ENCODE results near the gene EIF2S3.
"Not testable (repeated sequence)": the region's sequence is repeated elsewhere in the genome, so short reads cannot be mapped to it uniquely, and the experiment has no call there.

EIF2S3 gene

GRCh38 chrX:24050522-24051318, 4.0 kb upstream of the EIF2S3 start:
- not testable (repeated sequence) for DNase-seq (ENCODE audit: low read depth)

DNA sequence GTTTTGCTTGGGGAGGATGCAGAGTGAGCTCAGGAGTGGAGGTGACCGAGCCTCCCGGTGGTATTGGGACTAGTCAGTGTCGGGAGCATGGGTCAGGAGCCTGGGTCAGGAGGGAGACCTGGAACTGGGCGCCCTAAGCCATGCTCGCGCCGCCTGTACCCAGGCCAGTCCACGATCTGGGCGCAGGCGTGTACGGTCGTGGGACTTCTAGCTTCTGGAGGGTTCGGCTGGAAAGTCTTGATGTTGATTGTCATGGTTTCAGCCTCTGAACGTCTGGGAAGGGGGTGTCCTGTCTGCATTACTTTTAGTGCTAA, 244 bp downstream of the EIF2S3 start:
- DNase-seq (ENCODE audit: low read depth), result no peak

DNA sequence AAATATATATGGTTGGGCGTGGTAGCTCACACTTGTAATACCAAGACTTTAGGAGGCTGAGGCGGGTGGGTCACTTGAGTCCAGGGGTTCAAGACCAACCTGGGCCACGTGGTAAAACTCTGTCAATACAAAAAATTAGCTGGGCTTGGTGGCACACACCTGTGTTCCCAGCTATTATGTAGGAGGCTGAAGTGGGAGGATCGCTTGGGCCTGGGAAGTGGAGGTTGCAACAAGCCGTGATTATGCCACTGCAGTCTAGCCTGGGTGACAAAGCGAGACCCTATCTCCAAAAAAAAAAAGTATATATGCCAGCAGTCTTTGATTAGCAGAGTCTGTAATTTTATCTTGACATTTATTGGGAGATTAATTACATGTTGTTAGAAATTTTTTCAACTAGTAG, 8.7 kb downstream of the EIF2S3 start:
- DNase-seq (ENCODE audit: low read depth), result no peak

GRCh38 chrX:24069877-24070276, 15.1 kb downstream of the EIF2S3 start:
- DNase-seq (ENCODE audit: low read depth), result no peak

GRCh38 chrX:24079411-24079810, 24.7 kb downstream of the EIF2S3 start:
- no peak for DNase-seq (ENCODE audit: low read depth)

DNA sequence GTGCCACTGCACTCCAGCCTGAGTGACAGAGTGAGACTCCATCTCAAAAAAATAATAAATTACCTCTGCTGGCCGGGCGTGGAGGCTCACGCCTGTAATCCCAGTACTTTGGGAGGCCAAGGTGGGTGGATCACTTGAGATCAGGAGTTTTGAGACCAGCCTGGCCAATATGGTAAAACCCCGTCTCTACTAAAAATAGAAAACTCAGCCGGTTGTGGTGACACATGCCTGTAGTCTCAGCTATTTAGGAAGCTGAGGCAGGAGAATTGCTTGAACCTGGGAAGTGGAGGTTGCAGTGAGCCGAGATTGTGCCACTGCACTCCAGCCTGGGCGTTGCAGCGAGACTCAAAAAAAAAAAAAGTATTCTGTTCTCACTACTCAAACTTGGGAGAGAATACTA, 25.5 kb downstream of the EIF2S3 start:
- DNase-seq (ENCODE audit: low read depth), result not testable (repeated sequence)

DNA sequence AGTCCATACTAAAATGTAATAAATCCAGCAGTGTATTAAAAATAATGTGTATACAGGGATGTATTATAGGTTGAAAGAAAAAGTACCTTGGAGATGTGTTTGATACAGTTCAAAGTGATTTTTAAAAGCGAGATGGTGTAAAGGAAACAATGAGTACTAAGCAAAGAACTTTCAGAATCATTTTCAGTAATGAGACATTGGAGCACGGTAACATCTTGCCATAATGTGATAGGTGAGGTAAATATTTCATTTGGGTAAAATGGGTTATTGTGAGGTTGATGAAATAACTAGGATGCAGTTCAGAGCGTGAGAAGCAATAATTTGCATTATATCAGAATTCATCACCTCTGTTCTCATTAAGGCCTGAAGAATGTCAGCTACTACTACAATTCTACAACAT, 25.9 kb downstream of the EIF2S3 start:
- no peak for DNase-seq (ENCODE audit: low read depth)

DNA sequence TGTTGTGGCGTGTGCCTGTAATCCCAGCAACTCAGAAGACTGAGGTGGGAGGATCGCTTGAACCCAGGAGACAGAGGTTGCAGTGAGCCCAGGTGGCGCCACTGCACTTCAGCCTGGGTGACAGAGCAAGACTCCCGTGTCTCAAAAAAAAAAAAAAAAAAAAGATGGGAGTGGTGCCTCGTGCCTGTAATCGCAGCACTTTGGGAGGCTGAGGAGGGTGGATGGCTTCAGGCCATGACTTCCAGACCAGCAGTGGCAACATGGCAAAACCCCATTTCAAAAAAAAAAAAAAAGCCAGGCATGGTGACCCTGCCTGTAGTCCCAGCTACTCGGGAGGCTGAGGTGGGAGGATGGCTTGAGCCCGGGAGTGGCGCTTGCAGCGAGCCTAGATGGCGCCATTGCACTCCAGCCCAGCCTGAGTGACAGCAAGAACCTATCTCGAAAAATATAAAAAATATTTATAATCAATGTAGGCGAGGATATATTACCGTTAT, 27.0 kb downstream of the EIF2S3 start:
- DNase-seq (ENCODE audit: low read depth), result no peak

GRCh38 chrX:24082447-24082846, 27.7 kb downstream of the EIF2S3 start:
- no peak for DNase-seq (ENCODE audit: low read depth)

DNA sequence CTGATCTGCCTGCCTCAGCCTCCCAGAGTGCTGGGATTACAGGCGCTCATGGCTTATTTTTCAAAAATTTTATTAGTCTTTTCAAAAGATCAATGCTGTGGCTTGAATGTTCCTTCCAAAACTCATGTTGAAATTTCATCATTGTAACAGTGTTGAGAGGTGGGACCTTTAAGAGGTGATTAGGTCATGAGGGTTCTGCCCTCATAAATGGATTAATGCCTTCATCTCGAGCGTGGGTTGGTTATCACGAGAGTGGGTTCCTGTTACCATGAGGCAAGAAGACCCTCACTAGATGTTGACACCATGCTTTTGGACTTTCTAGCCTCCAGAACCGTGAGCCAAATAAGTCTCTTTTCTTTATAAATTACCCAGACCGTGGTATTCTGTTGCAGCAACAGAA, 30.3 kb downstream of the EIF2S3 start:
- DNase-seq (ENCODE audit: low read depth), result no peak

DNA sequence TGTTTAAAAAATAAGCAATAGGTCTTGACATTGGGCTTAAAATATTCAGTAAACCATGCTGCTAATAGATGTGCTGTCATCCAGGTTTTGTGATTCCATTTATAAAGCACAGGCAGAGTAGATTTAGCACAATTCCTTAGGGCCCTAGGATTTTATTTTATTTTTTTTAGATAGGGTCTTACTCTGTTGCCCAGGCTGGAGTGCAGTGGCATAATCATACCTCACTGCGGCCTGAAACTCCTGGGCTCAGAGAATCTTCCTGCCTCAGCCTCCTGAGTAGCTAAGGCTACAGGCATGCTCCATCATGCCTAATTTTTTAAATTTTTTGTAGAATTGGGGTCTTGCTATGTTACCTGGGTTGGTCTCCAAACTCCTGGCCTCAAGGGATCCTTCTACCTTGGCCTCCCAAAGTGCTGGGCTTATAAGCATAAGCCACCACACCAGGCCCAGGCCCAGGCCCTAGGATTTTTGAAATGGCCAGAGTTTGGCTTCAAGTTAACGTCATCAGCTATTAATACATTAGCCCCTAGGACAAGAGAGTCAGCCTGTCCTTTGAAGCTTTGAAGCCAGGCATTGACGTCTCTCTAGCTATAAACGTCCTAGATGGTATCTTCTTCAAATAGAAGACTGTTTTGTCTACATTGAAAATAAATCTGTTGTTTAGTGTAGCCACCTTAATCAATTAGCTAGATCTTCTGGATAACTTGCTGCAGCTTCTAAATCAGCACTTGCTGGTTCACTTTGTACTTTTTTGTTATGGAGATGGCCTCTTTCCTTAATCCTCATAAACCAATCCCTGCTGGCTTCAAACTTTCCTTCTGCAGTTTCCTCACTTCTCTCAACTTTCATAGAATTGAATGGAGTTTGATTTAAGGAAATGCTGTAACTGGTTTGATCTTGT, 35.8 kb downstream of the EIF2S3 start:
- no peak for DNase-seq (ENCODE audit: low read depth)

DNA sequence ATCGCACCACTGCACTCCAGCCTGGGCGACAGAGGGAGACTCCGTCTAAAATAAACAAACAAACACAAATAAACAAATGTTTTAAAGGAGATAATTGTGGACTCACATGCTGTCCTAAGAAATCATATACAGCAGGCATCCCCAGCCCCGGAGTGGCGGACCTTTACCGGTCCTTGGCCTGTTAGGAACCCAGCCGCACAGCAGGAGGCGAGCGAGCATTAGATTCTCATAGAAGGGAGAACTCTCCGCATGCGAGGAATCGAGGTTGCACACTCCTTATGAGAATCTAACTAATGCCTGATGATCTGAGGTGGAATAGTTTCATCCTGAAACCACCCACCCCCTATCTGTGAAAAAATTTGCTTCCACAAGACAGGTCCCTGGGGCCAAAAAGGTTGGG, 39.0 kb downstream of the EIF2S3 start:
- DNase-seq (ENCODE audit: low read depth), result no peak

- DNase-seq (ENCODE audit: low read depth), result no peak
Measured at GRCh38 chrX:24097741-24098260, 43.0 kb downstream of the EIF2S3 start.

GRCh38 chrX:24098932-24099331, 44.2 kb downstream of the EIF2S3 start:
- DNase-seq (ENCODE audit: low read depth), result no peak

GRCh38 chrX:24099394-24099793, 44.6 kb downstream of the EIF2S3 start:
- no peak for DNase-seq (ENCODE audit: low read depth)

GRCh38 chrX:24100713-24101112, 46.0 kb downstream of the EIF2S3 start:
- DNase-seq (ENCODE audit: low read depth), result no peak

DNA sequence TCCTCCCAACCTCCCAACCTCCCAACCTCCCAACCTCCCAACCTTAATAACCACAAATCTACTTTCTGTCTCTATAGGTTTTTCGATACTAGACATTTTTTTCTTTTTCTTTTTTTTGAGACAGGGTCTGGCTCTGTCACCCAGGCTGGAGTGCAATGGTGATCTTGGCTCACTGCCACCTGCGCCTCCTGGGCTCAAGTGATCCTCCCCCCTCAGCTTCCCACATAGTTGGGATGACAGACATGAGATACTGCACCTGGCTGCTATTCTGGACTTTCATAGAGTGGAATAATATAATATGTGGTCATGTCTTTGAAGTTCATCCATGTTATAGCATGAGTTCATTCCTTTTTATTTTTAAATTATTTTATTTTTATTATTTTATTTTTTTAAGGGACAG, 55.3 kb downstream of the EIF2S3 start:
- no peak for DNase-seq (ENCODE audit: low read depth)

DNA sequence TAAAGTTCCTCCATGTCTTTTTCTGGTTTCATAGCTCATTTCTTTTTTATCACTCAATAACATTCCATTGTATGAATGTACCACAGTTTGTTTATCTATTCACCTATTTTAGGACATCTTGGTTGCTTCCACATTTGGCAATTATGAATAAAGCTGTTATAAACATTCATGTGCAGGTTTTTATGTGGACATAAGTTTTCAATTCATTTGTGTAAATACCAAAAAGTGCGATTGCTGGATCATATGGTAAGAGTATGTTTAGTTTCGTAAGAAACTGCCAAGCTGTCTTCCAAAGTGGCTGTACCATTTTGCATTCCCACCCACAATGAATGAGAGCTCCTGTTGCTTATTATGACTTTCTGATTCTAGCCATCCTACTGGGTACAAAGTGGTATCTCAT, 58.4 kb downstream of the EIF2S3 start:
- no peak for DNase-seq (ENCODE audit: low read depth)

DNA sequence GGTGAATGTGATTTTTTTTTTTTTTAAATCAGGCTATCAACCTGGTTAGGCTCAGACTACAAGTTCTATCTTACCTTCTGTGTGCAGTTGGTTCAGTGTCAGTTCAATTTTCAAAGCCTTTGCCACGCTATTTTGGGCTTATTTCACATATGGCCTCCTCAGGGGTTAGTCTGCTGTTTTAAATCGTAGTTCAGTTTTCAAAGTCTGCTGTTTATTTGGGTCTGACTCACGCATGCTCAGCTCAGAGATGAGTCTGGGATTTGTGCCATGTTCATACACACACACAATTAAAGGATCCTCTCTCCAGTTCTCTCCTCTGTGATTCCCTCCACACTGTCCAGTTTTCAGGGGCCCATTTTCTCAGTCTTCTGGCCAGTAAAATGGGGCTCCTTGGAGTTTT, 62.5 kb downstream of the EIF2S3 start:
- peak; percentile 23 for DNase-seq (ENCODE audit: low read depth)

DNA sequence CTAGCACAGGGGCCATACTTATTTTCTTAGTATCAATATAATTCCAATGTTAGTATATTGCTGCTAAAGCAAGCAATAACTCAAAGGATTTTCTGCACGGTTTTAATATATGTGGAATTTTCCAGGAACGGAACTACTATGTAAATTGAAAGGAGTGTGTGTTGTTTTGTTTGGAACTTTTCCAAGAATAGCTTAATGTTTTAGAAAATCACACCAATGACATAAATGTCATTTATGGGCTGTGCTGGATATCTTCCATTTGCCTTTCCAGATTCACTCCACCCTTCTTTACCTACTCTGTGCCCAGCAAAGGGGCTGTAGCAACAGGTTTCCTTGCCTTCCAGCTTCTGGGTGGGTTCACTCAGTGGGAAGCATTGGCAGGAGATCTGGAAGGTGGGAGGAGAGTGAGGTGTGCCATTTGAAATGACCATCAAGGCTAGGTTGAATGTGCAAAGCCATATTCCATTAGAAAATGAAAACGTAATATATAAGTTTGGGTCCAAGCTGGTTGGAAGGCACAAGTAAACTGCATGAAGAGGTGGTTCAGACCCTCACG, 69.6 kb downstream of the EIF2S3 start:
- DNase-seq (ENCODE audit: low read depth), result no peak

GRCh38 chrX:24125028-24125612, 70.4 kb downstream of the EIF2S3 start:
- no peak for DNase-seq (ENCODE audit: low read depth)

Measured in non-pigmented ciliary epithelial cell (primary cell).